Regular cardiac myocyte (primary cell): Measurements from ENCODE around the gene DDX18. TPM values are rescaled to one million over a fixed set of nuclear protein-coding genes. Genes with fewer than 3 reads are reported as not detected.

Experiments used
- total RNA-seq: library from RNA; depleted of rRNA; stranded (reverse); fragments of >200 nt; gene quantifications from 2 replicates; pipeline ENCODE4 v1.2.3, GENCODE V29; 2014

DDX18 gene
- total RNA-seq, result 64.8 and 85.9 TPM in 2 replicates

DNA sequence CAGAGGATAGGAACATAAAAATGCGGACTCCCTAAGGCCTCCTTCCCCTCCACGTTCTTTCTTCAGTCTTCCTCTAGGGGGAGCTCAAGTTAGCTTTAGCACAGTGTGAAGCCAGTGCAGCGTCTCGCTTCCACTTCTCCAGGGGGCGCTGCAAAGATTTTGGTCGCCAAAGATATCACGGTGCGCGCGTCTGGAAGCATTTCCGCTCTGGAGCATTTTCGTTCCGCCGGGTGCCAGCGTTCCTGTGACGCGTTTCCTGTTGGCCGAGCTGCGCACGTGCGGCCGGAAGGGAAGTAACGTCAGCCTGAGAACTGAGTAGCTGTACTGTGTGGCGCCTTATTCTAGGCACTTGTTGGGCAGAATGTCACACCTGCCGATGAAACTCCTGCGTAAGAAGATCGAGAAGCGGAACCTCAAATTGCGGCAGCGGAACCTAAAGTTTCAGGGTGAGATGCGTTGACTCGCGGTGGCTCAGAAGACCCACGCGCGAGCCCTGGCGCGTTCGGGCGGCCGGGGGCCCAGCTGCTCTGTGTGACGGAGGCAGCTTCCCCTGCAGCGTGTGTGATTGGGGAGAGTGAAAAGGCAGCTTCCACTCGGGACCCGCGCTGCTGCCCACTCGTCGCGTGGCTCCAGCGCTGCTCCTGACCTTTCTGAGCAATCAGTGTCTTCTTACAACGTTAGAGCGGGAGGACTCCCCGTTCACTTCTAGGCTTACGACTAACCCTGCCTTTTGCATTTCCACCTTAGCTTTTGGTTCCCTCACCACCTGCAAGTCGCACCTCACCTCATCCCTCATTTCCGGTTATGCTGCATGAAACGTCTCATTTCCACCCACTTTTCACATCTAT is at the start of gene DDX18:
DDX18 (plus strand) TSS at position 275 of the 848 bp plus-strand sequence; CDS start at position 362, 87 bp downstream.

Other genes starting within 250 kb of the DDX18 start
- 17.6 and 27.3 TPM in 2 replicates for gene CCDC93, start 199.4 kb downstream of the DDX18 start, total RNA-seq